ENCODE results near the gene CYP4F12. TPM values are rescaled to one million over a fixed set of nuclear protein-coding genes. Genes with fewer than 3 reads are reported as not detected.

Gene CYP4F12
- total and polyA plus RNA-seq, 10 of the 15 experiments (the other 5 are each of a cell fraction or from before 2014, with no cell fraction given), result 0.12 to 0.20 TPM; not detected in 8

- H3K27ac ChIP-seq (ENCODE audit: control insufficient read depth, insufficient read depth), result no peak within 1 kb of the TSS
- 32% methylated on average over 5 of the region's 5 CpGs for WGBS (ENCODE audit: insufficient coverage, insufficient replicate concordance, low lambda C conversion rate, missing lambda C conversion rate)
- no peaks in the 10 kb centered on the region for H3K79me2 ChIP-seq (ENCODE audit: control insufficient read depth, insufficient read depth, low read length)
- H4K20me1 ChIP-seq (ENCODE audit: control insufficient read depth, insufficient read depth), result no peaks in the 10 kb centered on the region
- no peak for TF ChIP-seq CTCF (IDR thresholded peaks at IDR 0.05 in 2 of 3, conservative IDR thresholded peaks at IDR 0.05 in 1 of 3; ENCODE audit: control insufficient read depth in 2 of 3, extremely low read depth in 1 of 3, insufficient read depth in 1 of 3, low read depth in 3 of 3, low read length in 3 of 3)
- no peak for TF ChIP-seq BCL11A (IDR thresholded peaks at IDR 0.05; ENCODE audit: low read depth, low read length)
- no peak for TF ChIP-seq MYB (IDR thresholded peaks at IDR 0.05; ENCODE audit: borderline replicate concordance, low read depth, low read length)
- TF ChIP-seq USF1 (IDR thresholded peaks at IDR 0.05; ENCODE audit: borderline replicate concordance, extremely low read length, insufficient read depth, low read depth, low read length), result no peak
- TF ChIP-seq WRNIP1 (IDR thresholded peaks at IDR 0.05; ENCODE audit: borderline replicate concordance, low read depth, low read length), result no peak
- TF ChIP-seq EZH2 (IDR thresholded peaks at IDR 0.05; ENCODE audit: borderline replicate concordance, control insufficient read depth, low read depth, low read length), result no peak
- TF ChIP-seq CEBPB (IDR thresholded peaks at IDR 0.05; ENCODE audit: borderline replicate concordance in 1 of 2, low read depth in 2 of 2, low read length in 2 of 2), result no peak
- no peak for TF ChIP-seq RELB (IDR thresholded peaks at IDR 0.05; ENCODE audit: low read depth)
- no peak for TF ChIP-seq DPF2 (IDR thresholded peaks at IDR 0.05)
- TF ChIP-seq NBN (IDR thresholded peaks at IDR 0.05), result no peak
- no TSS peak for BruUV-seq (replicated peaks)
- H2AFZ ChIP-seq (ENCODE audit: control insufficient read depth, low read depth, low read length), result no peak within 1 kb of the TSS
- ChIA-PET RAD21 (ENCODE audit: unreplicated experiment) (no interaction called here), POLR2A (no interaction called here), SMC1A (ENCODE audit: uncharacterized antibody, unreplicated experiment) (interaction anchor here (0.6 kb wide), 1 partner anchor 14 kb away, joined by 3 read pairs; no protein-coding TSS in a partner anchor), CTCF (no interaction called here)
- intact Hi-C loops (cut with micrococcal nuclease; ENCODE audit: unreplicated experiment) (no loop called here), in situ Hi-C loops (cut with MboI) (no loop called here)
- no peak within 1 kb of the TSS for H3K4me2 ChIP-seq (ENCODE audit: control insufficient read depth, insufficient read depth)
- H3K27me3 ChIP-seq (replicated peaks in 1 of 2; ENCODE audit: control insufficient read depth in 2 of 2, insufficient read depth in 2 of 2, low read length in 1 of 2), result no peaks in the 10 kb centered on the region; a peak in 1 of 4 replicates
- no peaks in the 10 kb centered on the region for H3K4me1 ChIP-seq (ENCODE audit: control insufficient read depth, insufficient read depth, low read length)
- DNase-seq (ENCODE audit: low read depth, low spot score) (no peak), ATAC-seq (no peak), FAIRE-seq (no peak)
- H3K9ac ChIP-seq (ENCODE audit: control insufficient read depth, insufficient read depth, low read length), result no peak within 1 kb of the TSS
- no peaks in the 10 kb centered on the region for H3K9me3 ChIP-seq (replicated peaks; ENCODE audit: control insufficient read depth, insufficient read depth, low read length)
- no peaks in the 10 kb centered on the region for H3K36me3 ChIP-seq (ENCODE audit: control insufficient read depth in 2 of 2, insufficient read depth in 2 of 2, low read length in 1 of 2)
- H3K4me3 ChIP-seq, result no peak within 1 kb of the TSS
These were observed 54.8 kb downstream of the CYP4F12 start, which contains the start of gene OR10H2 for GRCh38 chr19:15727724-15728123. Gene OR10H2, plus strand, starts transcription at chr19:15728024. Its CDS starts 20 bp downstream, at chr19:15728044.

Data from GM12878 (cell line).